ENCODE measurements around the gene DCP1B.

Gene DCP1B

DNA sequence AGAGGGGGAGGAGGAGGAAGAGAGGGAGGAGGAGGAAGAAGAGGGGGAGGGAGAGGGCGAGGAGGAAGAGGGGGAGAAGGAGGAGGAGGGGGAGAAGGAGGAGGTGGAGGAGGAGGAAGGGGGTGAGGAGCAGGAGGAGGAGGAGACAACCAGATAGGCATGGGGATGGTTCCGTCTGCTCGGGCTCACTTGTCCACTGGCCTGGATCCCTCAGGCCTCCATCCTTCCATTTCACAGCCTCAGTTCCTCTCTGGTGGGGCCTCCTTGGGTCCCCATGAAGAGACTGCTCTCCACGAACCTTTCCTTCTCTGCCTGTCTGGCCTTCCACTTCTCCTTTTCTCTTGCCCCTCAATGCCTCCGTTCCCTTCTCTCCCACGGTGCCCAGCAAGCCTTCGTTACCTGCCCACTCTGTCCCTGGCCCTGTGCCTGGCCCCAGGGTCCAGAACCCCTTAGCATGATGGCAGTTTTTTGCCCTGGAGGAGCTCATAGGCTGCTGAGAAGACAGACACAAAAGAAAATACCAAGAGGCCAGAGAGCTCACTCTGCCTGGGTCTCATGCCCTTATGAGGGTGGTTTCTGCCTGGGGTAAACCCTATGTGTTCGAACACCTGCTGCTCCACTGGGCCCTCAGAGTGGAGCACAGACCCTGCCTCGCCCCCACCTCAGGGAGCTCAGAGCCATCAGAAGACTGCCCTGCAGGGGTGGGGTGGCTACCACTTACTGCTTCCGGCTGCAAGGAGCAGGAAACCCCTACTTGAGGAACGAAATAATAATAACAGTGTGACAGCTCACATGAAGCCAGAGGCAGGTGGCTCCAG, 74.1 kb downstream of the DCP1B start:
- no peak for TF ChIP-seq GATA3 (IDR thresholded peaks at IDR 0.05; ENCODE audit: low read depth, low read length)
- no peak for TF ChIP-seq GATA2 (IDR thresholded peaks at IDR 0.05; ENCODE audit: low read depth, low read length)

DNA sequence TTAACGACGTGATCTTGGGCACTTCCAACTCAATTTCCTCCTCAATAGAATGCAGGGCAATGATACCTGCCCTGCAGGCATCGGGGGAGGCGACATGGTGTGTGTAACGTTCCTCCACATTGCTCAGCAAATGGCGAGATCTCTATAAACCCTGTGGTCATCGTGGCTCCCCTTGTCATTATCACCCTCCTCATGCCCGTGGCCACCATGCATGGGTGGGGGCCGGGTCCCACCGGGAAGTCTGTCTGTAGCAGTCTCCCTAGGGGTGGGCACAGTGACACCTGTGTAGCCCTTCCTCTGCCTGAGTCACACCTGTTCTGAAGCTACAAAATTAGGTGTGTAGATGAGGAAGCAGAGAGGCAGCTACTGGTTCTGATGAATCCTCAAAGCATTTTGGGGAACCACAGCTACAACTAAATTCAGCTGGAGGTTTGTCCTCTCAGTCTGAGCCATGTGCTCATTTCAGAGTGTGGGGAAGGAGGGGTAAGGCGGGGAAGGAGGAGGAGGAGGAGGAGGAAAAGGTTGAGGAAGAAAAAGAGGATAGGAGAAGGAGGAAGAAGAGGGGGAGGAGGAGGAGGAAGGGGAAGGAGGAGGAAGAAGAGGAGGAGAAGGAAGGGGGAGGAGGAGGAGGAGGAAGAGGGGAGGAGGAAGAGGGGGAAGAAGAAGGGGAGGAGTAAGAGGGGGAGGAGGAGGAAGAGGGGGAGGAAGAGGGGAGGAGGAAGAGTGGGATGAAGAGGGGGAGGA, 74.8 kb downstream of the DCP1B start:
- TF ChIP-seq GATA3 (IDR thresholded peaks at IDR 0.05; ENCODE audit: low read depth, low read length) (no peak), GATA2 (IDR thresholded peaks at IDR 0.05; ENCODE audit: low read depth, low read length) (no peak)

DNA sequence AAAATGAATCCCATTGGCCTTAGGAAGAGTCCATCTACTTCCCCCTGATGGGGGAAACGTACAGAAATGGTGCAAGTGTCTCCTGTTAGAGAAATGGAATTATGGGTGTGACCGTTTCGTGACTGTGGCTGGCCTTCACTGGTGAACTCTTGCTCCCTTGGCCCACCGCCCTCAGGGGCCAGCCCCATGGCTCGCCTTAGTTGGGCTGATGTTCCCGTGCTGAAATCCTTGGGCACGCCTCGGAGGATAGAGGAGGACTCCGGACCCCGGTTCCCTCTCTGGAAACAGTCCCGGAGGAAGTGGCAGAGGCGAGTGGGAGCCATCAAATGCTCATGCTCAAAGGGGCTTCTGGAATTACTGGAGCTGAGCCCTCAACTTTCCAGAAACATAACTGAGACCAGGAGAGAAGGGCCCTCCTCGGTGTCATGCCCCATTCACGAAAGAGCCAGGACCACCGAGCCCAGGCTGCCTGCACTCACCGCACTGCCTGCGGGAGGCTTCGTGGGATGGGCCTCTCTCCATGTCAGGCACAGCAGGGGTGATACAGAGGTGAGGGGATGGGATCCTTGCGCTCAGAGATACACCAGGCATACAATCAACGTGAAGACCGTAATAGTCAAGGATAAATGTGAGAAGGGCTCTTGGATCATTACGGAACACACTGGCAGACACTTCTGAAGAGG, 75.7 kb downstream of the DCP1B start:
- TF ChIP-seq GATA2 (IDR thresholded peaks at IDR 0.05; ENCODE audit: low read depth, low read length), result no peak

DNA sequence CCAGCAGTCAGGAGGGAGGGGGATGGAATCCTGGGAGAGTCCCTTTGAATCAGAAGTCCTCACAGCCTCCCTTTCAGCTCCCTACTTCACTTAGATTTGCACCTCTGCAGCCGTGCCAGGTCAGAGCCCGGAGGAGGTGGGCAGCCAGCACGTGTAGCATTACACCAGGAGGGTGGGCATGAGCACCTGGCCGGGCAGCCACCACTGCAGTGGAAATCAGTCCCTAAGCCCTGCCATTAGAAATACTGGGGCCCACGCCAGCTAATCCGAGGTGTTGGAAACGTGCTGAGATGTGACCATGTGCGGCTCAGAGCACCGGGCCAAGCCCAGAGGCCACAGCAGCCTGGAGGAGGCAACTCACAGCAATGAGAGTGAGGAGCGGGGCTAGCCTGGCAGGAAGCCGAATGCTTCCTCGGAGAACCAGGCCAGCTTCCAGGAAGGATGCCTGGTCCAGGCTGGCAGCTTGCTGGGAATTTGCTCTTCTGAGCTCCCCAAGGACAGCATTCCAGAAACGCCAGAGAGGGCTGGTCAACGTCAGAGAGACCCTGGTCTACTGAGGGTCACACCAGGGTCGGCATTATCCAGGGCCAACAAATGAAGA, 76.4 kb downstream of the DCP1B start:
- no peak for TF ChIP-seq GATA2 (IDR thresholded peaks at IDR 0.05; ENCODE audit: low read depth, low read length)
- no peak for TF ChIP-seq GATA3 (IDR thresholded peaks at IDR 0.05; ENCODE audit: low read depth, low read length)

DNA sequence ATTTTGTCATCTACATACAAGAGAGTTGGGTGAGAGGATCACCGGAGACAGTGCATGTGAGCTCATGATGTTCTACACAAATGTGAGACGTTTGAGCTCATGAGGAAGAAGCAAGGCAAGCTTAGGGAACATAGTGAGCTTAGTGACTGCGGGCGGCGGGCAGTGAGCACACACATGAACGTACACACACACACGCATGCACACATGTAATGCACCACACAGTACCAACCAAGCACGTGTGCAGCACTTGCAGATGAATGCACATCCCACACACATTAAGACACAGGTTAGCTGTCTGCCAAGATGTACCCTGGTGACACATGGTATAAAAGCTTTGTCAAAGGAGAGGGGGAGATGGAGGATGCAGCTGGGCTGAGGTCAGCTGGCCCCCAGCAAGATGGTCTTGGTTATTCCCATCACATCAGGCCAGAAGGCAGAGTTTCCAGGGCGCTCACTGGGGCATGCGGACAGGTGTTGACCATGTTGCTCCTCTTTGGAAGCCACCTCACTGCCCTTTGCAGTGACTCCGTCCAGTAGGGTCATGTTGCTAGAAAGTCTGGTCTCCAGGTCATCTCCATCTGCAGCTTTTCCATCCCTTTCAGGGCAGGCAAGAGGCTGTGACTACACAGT, 77.1 kb downstream of the DCP1B start:
- TF ChIP-seq GATA2 (IDR thresholded peaks at IDR 0.05; ENCODE audit: low read depth, low read length), result no peak
- TF ChIP-seq GATA3 (IDR thresholded peaks at IDR 0.05; ENCODE audit: low read depth, low read length), result no peak

DNA sequence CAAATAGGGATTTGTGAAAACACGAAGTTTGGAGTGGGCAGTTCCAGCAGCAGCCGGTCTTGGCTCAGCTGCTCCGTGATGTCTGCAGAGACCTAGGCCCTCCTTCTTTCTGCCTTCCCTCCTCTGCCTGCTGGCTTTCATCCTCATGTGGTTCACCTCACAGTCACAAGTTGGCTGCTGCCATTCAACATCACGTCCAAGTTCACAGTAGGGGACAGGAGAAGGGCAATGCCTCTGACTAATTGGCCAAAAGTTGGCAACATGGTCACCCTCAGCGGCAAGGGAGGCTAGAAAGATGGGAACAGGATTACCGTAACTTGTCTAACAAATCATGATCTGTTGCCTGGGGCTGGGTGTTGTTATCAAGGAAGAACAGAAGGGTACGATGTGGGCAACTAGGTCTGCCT, 78.0 kb downstream of the DCP1B start:
- no peak for TF ChIP-seq GATA2 (IDR thresholded peaks at IDR 0.05; ENCODE audit: low read depth, low read length)
- no peak for TF ChIP-seq GATA3 (IDR thresholded peaks at IDR 0.05; ENCODE audit: low read depth, low read length)

DNA sequence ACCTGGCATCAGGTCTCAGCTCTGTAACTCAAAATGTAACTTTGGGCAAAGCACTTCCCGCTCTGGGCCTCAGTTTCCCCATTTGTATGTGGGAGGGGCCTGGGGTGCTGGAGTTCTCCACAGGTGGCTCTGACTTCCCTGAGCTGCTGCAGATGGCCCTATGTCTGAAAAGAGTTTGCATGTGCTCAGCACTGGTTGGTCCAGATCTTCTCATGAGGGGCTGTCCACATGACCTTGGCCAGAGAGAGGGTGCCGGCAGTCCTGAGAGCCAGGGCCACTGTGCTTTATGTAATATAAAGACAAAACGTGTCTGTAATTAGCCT, 78.6 kb downstream of the DCP1B start:
- TF ChIP-seq GATA2 (IDR thresholded peaks at IDR 0.05; ENCODE audit: low read depth, low read length), result no peak
- TF ChIP-seq GATA3 (IDR thresholded peaks at IDR 0.05; ENCODE audit: low read depth, low read length), result no peak

DNA sequence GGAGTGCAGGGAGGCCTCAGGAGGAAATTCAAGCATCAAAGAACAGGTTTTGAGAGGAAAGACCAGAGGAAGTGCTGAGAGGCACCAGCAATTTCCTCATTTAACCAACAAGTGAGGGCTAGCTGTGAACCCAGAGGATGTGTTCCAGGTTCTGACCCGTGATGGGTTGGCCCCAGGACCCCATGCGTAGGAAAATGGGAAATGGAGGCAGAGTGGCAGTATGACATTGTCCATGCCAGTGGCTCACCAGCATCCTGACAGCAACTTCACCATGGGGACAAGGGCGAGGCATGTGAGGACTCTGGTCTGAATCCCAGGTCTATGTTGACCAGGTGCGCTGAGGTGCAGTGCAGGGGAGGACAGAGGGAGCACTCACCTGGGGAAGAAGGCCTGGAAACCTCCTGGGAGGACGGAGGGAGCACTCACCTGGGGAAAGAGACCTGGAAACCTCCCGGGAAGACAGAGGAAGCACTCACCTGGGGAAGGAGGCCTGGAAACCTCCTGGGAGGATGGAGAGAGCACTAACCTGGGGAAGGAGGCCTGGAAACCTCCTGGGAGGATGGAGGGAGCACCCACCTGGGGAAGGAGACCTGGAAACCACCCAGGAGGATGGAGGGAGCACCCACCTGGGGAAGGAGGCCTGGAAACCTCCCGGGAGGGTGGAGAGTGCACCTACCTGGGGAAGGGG, 79.1 kb downstream of the DCP1B start:
- TF ChIP-seq GATA2 (IDR thresholded peaks at IDR 0.05; ENCODE audit: low read depth, low read length) (no peak), GATA3 (IDR thresholded peaks at IDR 0.05; ENCODE audit: low read depth, low read length) (no peak)

DNA sequence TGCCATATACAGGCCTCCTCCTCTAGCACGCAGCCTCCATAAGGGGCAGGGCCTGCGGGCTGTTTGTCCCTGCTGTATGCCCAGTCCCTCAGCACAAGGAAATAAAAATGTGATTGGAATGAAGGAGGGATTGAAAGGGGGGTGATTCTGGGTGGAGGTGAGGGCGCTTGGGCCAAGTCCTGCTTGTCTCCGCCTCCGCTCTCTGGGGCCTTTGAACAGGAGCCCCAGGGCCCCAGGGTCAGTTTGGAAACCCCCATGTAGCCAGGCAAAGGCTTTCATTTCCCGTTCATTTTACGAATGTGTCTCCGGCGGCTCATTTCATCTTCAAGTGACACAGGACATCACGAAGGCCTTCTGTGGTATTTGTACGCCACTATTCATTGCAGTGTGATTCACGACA, 81.3 kb downstream of the DCP1B start:
- TF ChIP-seq GATA3 (IDR thresholded peaks at IDR 0.05; ENCODE audit: low read depth, low read length), result no peak
- no peak for TF ChIP-seq GATA2 (IDR thresholded peaks at IDR 0.05; ENCODE audit: low read depth, low read length)

DNA sequence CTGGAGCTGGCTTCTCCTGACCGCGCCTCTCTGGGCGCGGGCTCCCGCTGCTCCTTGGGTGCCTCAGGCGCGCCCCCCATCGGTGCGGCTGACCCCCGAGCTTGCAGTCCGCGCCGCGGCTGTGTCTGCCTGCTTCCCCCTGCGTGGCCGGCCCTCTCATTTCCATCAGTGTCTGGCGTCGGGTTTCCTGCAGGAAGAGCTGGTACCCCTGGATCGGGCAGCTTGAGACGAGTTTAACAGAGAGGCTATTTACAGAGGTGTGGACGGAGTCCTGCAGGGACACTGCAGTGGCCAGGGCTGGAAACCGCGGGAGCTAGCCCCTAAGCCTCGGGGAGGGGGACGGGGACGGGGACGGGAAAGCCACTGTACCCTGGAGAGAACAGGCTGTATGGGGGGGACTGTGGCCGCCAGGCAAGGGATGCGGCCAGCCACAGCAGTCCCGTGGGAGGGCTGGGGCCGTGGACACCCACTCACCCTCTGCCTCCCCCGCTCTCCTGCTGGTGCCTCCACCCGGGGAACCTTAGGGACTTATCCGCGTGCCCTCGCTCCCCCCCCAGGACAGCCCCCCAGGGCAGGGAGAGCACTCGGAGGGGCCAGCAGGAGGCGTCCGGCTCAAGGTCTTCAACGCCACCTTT, 82.1 kb downstream of the DCP1B start:
- no peak for TF ChIP-seq GATA2 (IDR thresholded peaks at IDR 0.05; ENCODE audit: low read depth, low read length)
- TF ChIP-seq GATA3 (IDR thresholded peaks at IDR 0.05; ENCODE audit: low read depth, low read length), result no peak

DNA sequence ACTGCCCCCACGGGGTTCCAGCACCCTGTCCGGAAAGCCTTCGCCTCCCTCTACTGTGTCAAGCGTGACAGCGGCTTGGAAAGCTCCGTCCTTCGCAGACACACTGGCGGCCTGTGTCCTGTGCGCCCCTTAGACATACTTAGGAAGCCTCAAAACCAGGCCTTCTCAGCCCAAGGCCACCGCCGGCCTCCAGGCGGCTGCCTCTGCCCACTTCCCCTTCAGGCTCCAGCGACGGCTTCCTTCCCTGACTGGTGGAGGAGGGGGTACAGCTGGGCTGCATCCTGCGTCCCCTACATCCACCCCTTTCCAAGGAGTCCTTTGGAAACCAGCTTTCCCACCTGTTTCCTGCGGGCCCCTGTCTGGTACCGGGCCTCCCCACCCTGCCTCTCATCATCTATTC, 83.3 kb downstream of the DCP1B start:
- TF ChIP-seq GATA2 (IDR thresholded peaks at IDR 0.05; ENCODE audit: low read depth, low read length) (no peak), GATA3 (IDR thresholded peaks at IDR 0.05; ENCODE audit: low read depth, low read length) (no peak)

DNA sequence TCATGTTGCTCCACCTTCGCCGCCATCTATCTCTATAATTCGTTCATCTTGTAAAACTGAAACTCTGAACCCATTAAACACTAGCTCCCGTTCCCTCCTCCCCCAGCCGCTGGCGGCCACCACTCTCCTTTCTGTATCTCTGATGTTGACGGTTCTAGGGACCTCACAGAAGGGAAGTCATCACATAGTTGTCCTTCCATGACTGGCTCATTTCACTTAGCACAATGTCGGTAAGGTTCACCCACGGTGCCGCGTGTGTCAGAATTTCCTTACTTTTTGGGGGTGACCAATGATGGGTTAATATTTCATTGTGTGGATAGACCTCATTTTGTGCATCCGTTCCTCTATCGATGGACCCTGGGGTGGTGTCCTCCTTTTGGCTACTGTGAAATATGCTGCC, 83.8 kb downstream of the DCP1B start:
- no peak for TF ChIP-seq GATA3 (IDR thresholded peaks at IDR 0.05; ENCODE audit: low read depth, low read length)
- TF ChIP-seq GATA2 (IDR thresholded peaks at IDR 0.05; ENCODE audit: low read depth, low read length), result no peak

DNA sequence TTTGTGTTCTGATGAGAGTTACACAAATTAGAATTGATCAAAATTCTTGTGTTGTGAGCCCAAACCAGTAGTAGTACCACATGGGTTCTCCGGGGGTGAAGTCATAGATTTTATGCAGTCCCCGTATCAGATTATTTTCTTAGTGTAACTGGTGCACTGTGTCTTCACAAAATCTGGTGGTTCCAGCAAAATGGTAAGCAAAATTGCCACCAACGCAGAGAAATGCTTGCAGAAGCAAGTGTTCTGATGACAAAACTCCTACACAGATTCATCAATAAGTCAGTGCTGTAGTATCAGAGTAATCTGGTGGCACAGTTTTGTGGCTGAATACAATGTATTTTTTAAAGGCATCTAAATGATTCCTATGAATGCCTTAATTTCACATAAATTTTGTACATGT, 84.5 kb downstream of the DCP1B start:
- TF ChIP-seq GATA3 (IDR thresholded peaks at IDR 0.05; ENCODE audit: low read depth, low read length), result no peak
- TF ChIP-seq GATA2 (IDR thresholded peaks at IDR 0.05; ENCODE audit: low read depth, low read length), result no peak

Measured in SH-SY5Y (cell line).